ACC112 (cell line): ENCODE data around the gene NFIC.

ENCODE experiments used
- H2AFZ ChIP-seq: fragments of 200-600 bp; sonication (generic); one replicate; pipeline ENCODE4 v1.6.0; 2017; ENCODE audit warnings: antibody characterized with exemption, low read length; ENCODE audit not compliant: unreplicated experiment
- H3K27ac ChIP-seq: fragments of 200-600 bp; sonication (generic); 2 replicates; pipeline ENCODE4 v1.5.1; 2014; ENCODE audit warnings: low read depth, mild to moderate bottlenecking, antibody characterized with exemption, low read length, moderate library complexity
- H3K27me3 ChIP-seq: fragments of 200-600 bp; sonication (generic); 2 replicates; pipeline ENCODE4 v1.6.1; 2014; ENCODE audit warnings: mild to moderate bottlenecking, antibody characterized with exemption, low read length, moderate library complexity, mixed read lengths; ENCODE audit not compliant: insufficient read depth
- H3K36me3 ChIP-seq: fragments of 200-600 bp; sonication (generic); 2 replicates; pipeline ENCODE4 v1.6.1; 2016; ENCODE audit warnings: mild to moderate bottlenecking, antibody characterized with exemption, low read length, moderate library complexity, mixed read lengths; ENCODE audit not compliant: insufficient read depth
- H3K4me1 ChIP-seq: fragments of 200-600 bp; sonication (generic); one replicate; pipeline ENCODE4 v1.6.1; 2016; ENCODE audit warnings: low read length, mixed read lengths; ENCODE audit not compliant: insufficient read depth, unreplicated experiment, control insufficient read depth
- H3K4me3 ChIP-seq: fragments of 200-600 bp; sonication (generic); 2 replicates; pipeline ENCODE4 v1.5.1; 2014; ENCODE audit warnings: mild to moderate bottlenecking, low read depth, low read length
- H3K79me2 ChIP-seq: fragments of 200-600 bp; sonication (generic); one replicate; pipeline ENCODE4 v1.6.0; 2016; ENCODE audit warnings: low read length; ENCODE audit not compliant: control insufficient read depth, unreplicated experiment, insufficient read depth

Gene NFIC

DNA sequence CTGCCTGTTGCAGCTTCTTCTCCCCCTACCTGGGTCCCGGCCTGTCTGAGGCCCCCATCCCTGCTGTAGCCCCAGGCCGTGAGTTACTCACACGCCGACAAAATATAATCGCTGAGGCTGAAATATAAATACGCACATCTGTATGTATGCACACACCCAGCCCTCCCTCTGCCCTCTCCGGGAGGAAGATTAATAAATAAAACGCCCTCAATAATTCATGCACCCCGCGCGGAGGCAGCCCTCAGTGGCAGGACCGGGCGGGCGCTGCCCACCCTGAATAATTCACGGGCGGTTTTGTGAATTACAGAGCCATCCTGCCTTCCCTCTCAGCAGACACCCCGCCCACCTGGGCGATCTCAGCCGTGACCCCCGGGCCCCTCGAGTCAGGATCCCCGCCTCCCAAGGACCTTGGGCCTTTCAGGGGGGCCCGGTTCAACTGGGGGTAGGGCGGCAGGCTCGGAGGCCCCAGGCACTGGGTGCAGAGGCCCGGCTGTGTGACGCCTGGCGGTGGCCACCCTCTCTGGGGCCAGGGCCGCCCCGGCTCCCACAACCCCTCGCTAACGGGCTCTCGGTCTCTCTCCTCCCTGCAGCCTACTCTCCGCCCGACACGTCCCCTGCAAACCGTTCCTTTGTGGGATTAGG, 89.7 kb downstream of the NFIC start:
- peaks cover 26% of the 10 kb centered on the region for H3K4me1 ChIP-seq
- H3K27me3 ChIP-seq, result no peaks in the 10 kb centered on the region
- H3K4me3 ChIP-seq, result no peak overlapping the region
- H3K36me3 ChIP-seq, result peaks cover 12% of the 10 kb centered on the region; the same call in 1 of the 2 replicates
- peaks cover 5% of the 10 kb centered on the region for H3K79me2 ChIP-seq
- H3K27ac ChIP-seq, result no peak overlapping the region
- no peak overlapping the region for H2AFZ ChIP-seq

DNA sequence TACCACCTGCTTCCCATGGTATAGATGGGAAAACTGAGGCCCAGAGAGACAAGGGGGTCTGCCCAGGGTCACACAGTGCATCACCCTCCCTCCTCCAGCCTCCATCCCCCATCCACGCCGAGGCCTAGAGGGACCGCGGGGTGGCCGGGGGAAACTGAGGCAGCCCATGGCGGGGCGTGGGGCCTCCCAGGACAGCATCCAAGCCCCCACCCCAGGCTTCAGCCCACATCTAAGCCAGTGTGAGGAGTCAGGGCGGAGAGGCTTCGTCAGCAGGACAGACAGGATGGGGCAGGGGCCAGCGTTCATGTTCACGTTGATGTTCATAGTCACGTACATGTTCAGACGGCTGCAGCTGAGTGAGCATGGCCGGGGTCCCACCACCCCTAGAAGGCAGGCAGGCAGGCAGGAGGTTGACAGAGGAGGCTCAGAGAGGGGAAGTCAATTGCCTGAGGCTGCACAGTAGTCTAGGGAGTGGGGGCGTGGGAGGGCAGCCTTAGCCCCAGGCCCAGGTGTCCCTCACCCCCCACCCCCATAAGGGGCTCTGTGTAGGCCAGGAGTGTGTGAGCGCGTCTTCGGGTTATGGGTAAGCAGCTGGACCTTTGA, 90.6 kb downstream of the NFIC start:
- Histone ChIP-seq H3K4me3 (no peak overlapping the region), H2AFZ (no peak overlapping the region), H3K36me3 (peaks cover 12% of the 10 kb centered on the region; the same call in 1 of the 2 replicates), H3K4me1 (peaks cover 21% of the 10 kb centered on the region), H3K79me2 (peaks cover 5% of the 10 kb centered on the region), H3K27ac (peak overlapping the region; percentile 57; the same call in 1 of the 2 replicates), H3K27me3 (no peaks in the 10 kb centered on the region)

DNA sequence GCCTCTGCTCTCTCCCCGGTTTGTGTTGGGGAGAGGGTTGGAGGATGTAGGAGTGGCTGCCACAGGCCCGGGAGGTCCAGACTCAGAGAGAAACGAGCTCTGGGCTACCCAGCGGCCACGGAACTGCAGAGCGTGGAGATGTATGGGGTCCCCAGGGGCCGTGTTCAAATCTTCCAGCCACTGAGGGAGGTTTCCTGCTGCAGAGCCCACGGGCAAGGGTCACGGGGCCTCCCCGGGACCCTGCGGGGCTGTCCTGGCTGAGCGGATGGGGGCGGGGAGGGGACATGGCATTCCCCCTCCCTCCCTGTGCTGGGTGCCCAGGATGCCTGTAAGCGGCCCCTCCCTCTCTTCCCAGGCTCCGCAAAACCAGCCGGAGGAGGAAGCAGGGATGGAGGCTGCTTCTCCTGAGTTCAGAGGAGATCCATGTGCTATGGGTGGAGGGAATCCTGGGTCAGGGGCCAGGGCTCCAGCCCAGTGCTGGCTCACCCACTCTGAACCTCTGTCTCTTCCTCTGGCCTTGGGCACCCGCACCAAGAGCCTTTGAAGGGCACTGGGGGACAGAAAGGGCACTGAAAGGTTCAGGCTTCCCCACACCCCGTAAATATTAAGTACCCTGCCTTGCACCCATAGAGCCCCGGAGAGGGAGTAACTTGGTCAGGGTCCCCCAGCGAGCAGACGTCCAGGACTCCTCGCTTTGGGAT, 91.3 kb downstream of the NFIC start:
- Histone ChIP-seq H3K79me2 (peaks cover under 1% of the 10 kb centered on the region), H2AFZ (no peak overlapping the region), H3K4me1 (peaks cover 21% of the 10 kb centered on the region), H3K27me3 (no peaks in the 10 kb centered on the region), H3K4me3 (no peak overlapping the region), H3K27ac (peak overlapping the region; percentile 57; the same call in 1 of the 2 replicates), H3K36me3 (peaks cover 8% of the 10 kb centered on the region; the same call in 1 of the 2 replicates)

DNA sequence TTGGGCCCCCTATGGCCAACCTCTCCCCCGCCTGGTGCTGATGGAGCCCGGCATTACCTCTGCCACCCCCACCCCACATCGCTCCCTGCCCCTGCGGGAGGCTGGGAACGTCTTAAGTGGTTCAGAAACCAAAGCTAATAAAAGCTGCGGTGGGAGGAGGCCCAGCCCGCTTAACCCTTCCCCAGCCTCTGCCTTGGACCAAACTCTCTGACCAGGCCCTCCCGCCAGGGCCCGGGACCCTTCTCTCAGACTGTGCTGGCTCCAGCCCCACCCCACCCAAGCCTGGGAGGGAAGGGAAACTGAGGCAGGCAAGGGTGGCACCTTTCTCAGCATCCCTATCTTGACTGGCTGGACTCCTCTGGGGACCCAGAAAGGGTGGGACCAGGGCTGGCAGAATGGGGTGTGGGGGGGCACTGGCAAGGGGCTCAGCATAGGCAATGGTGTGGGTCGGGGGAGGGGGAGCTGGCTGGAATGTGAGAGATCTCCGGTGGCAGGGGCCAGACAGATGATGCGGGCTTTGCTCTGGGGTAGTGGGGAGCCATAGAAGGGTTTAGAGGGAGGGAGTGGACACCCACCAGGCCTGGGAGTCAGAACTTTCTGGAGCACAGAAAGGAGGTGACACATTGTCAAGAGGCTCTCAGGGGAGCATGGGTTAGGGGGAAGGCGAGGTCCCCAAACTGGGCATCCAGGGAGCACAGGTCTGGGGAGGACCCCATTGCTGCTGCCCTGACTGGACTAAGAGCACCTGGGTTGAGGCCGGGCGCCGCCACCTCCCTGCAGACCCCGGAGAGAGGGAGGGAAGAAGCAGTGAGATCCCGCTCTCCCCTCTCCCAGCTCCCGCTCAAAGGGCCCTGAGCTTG, 92.1 kb downstream of the NFIC start:
- H3K36me3 ChIP-seq, result peaks cover 8% of the 10 kb centered on the region; the same call in 1 of the 2 replicates
- no peaks in the 10 kb centered on the region for H3K27me3 ChIP-seq
- H3K27ac ChIP-seq, result peak overlapping the region; percentile 57
- no peak overlapping the region for H2AFZ ChIP-seq
- H3K4me1 ChIP-seq, result peaks cover 21% of the 10 kb centered on the region
- no peak overlapping the region for H3K4me3 ChIP-seq
- H3K79me2 ChIP-seq, result no peaks in the 10 kb centered on the region

DNA sequence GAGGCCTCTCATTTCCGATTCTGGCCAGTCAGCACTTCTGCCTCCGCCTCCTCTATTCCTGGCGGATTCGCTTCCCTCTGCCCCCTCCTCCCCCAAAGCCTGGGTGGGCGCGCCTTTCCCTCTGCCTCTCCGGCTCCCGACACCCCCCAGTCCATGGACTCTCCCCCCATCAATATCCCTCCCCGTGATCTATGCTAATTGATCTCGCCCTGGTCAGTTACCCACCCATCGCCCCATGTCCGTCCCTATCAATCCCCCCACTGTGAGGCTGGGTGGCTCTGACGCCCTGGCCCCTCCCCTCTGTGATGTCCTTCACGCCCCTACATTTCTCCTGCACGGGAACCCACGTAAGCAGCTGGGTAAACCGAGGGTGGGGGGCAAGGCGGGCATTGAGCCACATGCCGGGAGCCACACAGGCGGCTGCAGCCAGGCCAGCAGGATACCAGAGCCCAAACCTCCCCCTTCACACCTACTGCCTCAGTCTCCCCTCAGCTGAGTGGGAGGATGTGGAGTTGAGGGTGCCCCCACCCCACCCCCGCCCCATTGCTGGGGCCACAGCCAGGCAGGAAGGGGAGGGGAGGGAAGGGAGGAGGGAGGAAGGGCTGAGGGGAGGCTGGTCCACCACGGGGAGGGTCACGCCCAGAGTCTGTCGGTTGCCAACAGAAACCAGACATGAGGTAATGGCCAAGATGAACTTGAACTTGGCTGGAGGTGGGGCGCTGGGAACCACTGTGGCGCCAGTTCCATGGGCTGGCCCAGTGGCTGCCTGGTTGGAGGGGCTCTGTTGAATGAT, 92.9 kb downstream of the NFIC start:
- Histone ChIP-seq H3K79me2 (no peaks in the 10 kb centered on the region), H3K27me3 (no peaks in the 10 kb centered on the region), H3K4me3 (no peak overlapping the region), H3K27ac (peak overlapping the region; percentile 57), H2AFZ (no peak overlapping the region), H3K36me3 (peaks cover 8% of the 10 kb centered on the region; the same call in 1 of the 2 replicates), H3K4me1 (peaks cover 21% of the 10 kb centered on the region)

DNA sequence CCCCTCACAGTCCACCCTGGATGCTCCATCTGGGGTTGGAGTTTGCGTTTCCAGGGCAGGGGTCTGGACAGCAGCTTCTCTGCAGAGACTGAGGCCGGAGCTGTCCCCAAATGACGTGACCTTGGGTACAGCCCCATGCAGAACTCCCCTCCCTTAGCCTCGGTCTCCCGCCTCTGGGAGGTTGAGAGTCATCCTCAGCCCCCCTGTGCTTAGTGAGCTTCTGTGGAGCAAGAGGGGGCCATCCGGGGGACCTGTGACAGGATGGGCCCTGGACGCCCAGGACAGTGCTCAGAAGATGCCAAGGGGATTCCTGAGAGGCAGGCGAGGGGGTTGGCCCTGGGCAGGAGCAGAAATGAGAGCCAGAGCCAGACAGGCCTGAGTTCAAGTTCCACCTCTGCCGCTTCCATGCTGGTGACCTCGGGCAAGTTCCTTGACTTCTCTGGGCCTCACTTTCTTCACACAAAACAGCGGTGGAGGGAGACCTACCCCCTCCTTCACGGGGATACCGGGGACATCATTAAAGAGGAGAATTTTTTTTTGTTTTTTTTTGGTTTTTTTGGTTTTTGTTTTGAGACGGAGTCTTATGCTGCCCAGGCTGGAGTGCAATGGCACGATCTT, 93.7 kb downstream of the NFIC start:
- peak overlapping the region; percentile 57; the same call in 1 of the 2 replicates for H3K27ac ChIP-seq
- H3K79me2 ChIP-seq, result no peaks in the 10 kb centered on the region
- H3K27me3 ChIP-seq, result no peaks in the 10 kb centered on the region
- H3K36me3 ChIP-seq, result peaks cover 5% of the 10 kb centered on the region; the same call in 1 of the 2 replicates
- peaks cover 21% of the 10 kb centered on the region for H3K4me1 ChIP-seq
- H3K4me3 ChIP-seq, result no peak overlapping the region
- no peak overlapping the region for H2AFZ ChIP-seq

DNA sequence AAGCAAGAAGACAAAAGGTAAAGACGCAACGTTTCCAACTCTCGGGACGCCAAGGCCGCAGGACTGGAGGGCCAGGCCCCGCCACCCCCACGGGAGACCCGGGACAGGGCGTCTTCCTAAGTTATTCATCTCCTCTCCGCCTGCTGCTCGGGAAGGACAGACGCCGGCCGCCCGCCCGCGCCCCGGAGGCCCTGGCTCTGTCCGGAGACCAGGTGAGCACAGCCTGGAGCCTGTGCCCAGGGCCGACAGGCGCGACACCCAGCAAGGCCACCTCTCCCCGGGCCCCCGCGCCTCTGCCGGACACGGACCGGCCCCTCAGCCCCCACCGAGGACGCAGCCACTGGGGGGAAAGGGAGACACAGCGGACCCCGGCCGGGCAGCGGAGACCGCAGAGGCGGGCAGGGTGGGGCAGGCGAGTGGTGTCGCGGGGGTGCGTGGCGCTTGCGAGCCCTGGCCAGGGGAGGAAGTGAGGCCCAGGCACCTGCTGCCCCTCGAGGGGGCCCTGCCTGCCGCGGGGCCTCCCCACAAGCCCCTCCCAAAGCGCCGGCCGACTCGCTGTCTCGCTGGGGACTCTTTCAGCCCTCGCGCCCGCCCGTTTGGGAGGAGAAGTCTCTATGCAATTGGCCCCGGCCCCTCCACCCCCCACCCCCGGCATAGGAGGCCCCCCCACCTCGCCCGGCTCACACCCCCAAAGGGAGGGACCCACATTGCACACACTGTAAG, 96.8 kb downstream of the NFIC start:
- no peak overlapping the region for H3K27ac ChIP-seq
- no peaks in the 10 kb centered on the region for H3K27me3 ChIP-seq
- no peaks in the 10 kb centered on the region for H3K79me2 ChIP-seq
- H3K4me1 ChIP-seq, result peaks cover 16% of the 10 kb centered on the region
- H3K36me3 ChIP-seq, result peaks cover 2% of the 10 kb centered on the region; the same call in 1 of the 2 replicates
- H2AFZ ChIP-seq, result no peak overlapping the region
- no peak overlapping the region for H3K4me3 ChIP-seq

DNA sequence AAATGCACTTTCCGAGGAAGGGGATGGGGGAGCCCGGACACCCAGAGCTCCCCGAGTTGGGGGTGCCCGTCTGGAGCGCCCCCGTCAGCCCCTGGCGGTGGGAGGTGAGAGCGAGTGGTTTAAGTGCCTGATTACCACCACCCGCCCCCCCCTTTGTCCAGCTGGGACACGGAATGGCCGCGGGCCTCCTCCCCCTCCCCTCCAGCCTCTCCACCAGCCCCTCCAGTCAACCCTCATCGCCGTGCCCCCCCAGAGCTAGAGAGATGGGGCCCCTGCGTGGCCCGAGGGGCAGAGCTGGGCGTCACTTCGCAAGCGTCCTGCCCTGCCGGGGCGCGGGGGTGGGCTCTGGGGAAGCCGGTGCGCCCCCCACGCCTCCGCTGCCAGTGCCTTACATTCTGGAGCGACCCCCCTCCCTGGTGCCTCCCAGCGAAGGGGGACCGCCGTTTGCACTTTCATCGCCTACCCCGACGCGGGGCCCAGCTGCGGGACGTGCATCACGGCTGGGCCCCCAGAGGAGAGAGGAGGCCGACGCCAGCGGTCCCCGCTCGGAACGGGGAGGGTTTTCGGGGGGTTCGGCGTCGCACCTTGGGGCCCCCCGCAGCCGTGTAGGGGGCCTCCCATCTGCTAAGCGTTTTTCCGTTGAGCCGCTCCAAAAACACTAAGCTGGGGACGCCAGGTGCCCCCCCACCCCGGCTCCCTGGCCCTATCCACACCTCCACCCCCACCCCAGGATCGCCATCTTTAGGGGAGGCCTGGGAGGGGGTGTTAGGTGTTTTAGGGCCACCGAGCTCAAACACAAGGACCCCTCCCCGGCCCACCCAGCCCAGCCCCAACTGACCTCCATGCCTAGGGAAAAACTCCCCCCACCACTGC, 97.6 kb downstream of the NFIC start:
- Histone ChIP-seq H3K27ac (no peak overlapping the region), H3K79me2 (no peaks in the 10 kb centered on the region), H3K4me1 (peaks cover 9% of the 10 kb centered on the region), H3K4me3 (no peak overlapping the region), H3K27me3 (no peaks in the 10 kb centered on the region), H2AFZ (no peak overlapping the region), H3K36me3 (peaks cover 2% of the 10 kb centered on the region; the same call in 1 of the 2 replicates)
